ENCODE results near the gene UBE2F. TPM values are rescaled to one million over a fixed set of nuclear protein-coding genes. Genes with fewer than 3 reads are reported as not detected.

Gene UBE2F
- total RNA-seq, 2 donors from 2014 or later: 45.2 to 73.2 TPM

DNA sequence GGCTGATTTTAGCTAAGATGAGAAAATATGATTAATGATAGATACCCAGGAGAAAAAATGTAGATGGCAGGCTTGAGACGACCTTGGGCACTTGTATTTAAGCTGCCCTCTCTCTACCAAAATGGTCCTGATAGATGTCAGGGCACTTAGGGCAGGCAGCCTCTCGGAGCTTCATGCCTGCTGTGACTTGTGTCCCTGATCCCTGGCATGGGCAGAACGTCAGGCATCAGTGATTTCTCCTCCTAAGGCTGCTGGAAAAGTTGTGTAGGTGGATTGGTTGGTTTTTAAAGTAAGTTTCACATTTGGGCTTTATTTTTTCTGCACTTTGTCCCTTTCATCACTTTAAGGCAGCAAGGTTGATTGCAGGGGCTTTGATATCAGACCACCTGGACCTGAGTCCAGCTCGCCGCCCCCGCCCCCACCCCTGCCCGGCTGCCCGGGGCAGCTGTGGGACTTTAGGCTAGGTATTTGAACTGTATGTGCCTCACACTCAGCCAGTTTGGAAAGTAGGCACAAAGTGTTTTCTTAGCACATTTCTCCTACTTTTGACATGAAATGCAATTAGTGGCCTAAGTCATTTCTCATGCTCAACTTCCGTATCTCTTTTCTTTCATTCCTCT is 59.0 kb downstream of the UBE2F start:
- Histone ChIP-seq H3K27me3 (replicated peaks; ENCODE audit: insufficient read depth) (no peaks in the 10 kb centered on the region), H3K36me3 (no peaks in the 10 kb centered on the region), H3K4me1 (replicated peaks) (no peaks in the 10 kb centered on the region), H3K9me3 (no peaks in the 10 kb centered on the region), H3K27ac (no peak overlapping the region), H3K4me3 (no peak overlapping the region)
- TF ChIP-seq POLR2AphosphoS5 (IDR thresholded peaks at IDR 0.05): no peak
- TF ChIP-seq, protein P1, sequence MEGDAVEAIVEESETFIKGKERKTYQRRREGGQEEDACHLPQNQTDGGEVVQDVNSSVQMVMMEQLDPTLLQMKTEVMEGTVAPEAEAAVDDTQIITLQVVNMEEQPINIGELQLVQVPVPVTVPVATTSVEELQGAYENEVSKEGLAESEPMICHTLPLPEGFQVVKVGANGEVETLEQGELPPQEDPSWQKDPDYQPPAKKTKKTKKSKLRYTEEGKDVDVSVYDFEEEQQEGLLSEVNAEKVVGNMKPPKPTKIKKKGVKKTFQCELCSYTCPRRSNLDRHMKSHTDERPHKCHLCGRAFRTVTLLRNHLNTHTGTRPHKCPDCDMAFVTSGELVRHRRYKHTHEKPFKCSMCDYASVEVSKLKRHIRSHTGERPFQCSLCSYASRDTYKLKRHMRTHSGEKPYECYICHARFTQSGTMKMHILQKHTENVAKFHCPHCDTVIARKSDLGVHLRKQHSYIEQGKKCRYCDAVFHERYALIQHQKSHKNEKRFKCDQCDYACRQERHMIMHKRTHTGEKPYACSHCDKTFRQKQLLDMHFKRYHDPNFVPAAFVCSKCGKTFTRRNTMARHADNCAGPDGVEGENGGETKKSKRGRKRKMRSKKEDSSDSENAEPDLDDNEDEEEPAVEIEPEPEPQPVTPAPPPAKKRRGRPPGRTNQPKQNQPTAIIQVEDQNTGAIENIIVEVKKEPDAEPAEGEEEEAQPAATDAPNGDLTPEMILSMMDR (IDR thresholded peaks at IDR 0.05): no peak
- TF ChIP-seq POLR2A (IDR thresholded peaks at IDR 0.05): no peak
- no peak for DNase-seq (ENCODE audit: low spot score)
- intact Hi-C loops (cut with DNase I): no loop called here
- WGBS: 87% methylated on average over 9 of the region's 9 CpGs

DNA sequence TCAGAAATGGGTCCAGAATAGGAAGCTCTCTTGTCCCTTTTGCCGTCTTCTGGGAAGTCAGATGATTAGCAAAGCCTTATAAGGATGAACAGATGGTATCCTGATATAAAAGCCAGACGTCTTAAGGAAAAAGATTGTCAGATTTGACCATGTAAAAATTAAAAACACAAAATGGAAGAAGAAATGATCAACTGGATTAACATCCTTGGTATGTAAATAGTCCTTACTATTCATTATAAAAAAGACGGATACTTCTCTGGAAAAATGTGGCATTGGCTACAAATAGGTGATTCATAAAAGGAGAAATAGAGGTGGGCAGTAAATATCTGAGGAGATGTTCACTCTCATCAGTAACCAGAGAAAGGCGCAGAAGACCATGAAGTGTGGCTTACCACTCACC is 60.2 kb downstream of the UBE2F start:
- H3K4me3 ChIP-seq: no peak overlapping the region
- TF ChIP-seq POLR2A (IDR thresholded peaks at IDR 0.05) (no peak), POLR2AphosphoS5 (IDR thresholded peaks at IDR 0.05) (no peak)
- TF ChIP-seq, protein P1 (IDR thresholded peaks at IDR 0.05): no peak
- no peaks in the 10 kb centered on the region for H3K4me1 ChIP-seq (replicated peaks)
- H3K27me3 ChIP-seq (replicated peaks; ENCODE audit: insufficient read depth): no peaks in the 10 kb centered on the region
- H3K36me3 ChIP-seq: no peaks in the 10 kb centered on the region
- no peak overlapping the region for H3K27ac ChIP-seq
- no peak for DNase-seq (ENCODE audit: low spot score)
- intact Hi-C loops (cut with DNase I): no loop called here
- no peaks in the 10 kb centered on the region for H3K9me3 ChIP-seq
- WGBS: 80% methylated on average over 4 of the region's 4 CpGs

DNA sequence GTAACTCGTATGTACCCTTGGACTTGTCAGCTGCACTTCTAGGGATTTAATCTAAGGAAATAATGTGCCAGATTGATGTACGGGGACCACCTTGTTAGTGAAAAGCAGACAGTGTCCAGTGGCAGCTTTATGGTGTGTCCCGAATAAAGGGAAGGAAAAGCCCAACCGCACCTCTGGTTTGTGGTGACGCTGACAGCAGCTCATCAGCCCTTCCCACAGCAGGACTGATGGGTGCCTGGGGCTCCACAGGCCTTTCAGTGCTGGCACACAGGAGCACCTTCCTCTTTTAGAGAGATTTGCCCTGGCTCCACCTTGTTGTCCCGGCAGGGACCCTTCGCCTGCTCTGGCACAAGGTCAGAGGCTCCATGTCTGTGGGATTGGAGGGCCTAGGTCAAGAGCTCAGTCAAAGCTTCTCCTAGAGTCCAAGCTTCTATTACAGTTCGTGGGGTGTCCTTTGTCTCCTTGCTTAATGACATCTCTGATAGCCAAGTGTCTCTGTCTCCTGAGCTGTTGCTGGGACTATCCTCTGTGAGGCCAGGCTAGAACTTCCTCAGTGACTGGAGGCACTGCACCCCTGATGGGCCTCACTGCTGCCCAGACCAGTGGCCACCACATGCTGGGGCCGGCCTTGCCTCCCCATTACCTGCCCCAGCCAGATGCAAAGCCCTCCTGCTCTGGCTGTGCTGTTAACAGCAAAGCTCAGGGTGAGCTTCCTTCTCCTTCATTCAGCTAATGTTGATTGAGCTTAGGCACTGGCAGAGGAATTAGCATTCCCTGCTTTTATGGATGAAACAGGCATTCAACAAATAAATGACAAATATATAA is 61.0 kb downstream of the UBE2F start:
- DNase-seq (ENCODE audit: low spot score): no peak
- no peak overlapping the region for H3K27ac ChIP-seq
- TF ChIP-seq, protein P1 (IDR thresholded peaks at IDR 0.05): no peak
- no peak for TF ChIP-seq POLR2A (IDR thresholded peaks at IDR 0.05)
- TF ChIP-seq POLR2AphosphoS5 (IDR thresholded peaks at IDR 0.05): no peak

DNA sequence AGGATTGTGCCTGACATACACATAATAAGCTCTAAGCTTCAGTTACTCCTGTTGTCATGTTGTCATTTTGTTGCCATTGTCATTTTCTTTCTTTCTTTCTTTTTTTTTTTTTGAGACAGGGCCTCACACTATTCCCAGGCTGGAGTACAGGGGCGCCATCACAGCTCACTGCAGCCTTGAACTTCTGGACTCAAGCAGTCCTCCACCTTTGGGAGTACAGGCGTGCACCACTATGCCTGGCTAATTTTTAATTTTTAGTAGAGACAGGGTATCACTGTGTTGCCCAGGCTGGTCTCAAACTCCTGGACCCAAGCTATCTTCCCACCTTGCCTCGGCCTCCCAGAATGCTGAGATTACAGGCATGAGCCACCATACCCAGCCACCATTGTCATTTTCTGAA is 63.0 kb downstream of the UBE2F start:
- H3K9me3 ChIP-seq: no peaks in the 10 kb centered on the region
- H3K4me1 ChIP-seq (replicated peaks): no peaks in the 10 kb centered on the region
- WGBS: 99% methylated on average over 3 of the region's 3 CpGs
- no peak overlapping the region for H3K27ac ChIP-seq
- H3K4me3 ChIP-seq: no peak overlapping the region
- intact Hi-C loops (cut with DNase I): no loop called here
- no peaks in the 10 kb centered on the region for H3K36me3 ChIP-seq
- TF ChIP-seq POLR2AphosphoS5 (IDR thresholded peaks at IDR 0.05): no peak
- TF ChIP-seq, protein P1 (IDR thresholded peaks at IDR 0.05): no peak
- no peak for TF ChIP-seq POLR2A (IDR thresholded peaks at IDR 0.05)
- DNase-seq (ENCODE audit: low spot score): no peak
- no peaks in the 10 kb centered on the region for H3K27me3 ChIP-seq (replicated peaks; ENCODE audit: insufficient read depth)

More for the DNA sequence above, 61.0 kb downstream of the UBE2F start:
- intact Hi-C loops (cut with DNase I): no loop called here
- Histone ChIP-seq H3K9me3 (no peaks in the 10 kb centered on the region), H3K27me3 (replicated peaks; ENCODE audit: insufficient read depth) (no peaks in the 10 kb centered on the region), H3K4me3 (no peak overlapping the region), H3K36me3 (no peaks in the 10 kb centered on the region), H3K4me1 (replicated peaks) (no peaks in the 10 kb centered on the region)
- 88% methylated on average over 9 of the region's 9 CpGs for WGBS
